Hematopoietic multipotent progenitor cell treated with erythropoietin and hydrocortisone succinate and interleukin-3 and kit ligand, for 15 days (in vitro differentiated cells): ENCODE data around the gene SLIRP.
"Not testable (repeated sequence)": the region's sequence is repeated elsewhere in the genome, so short reads cannot be mapped to it uniquely, and the experiment has no call there.

Experiments
- DNase-seq: peaks from one replicate; pipeline ENCODE4 v3.0.0-alpha.2; 2015; ENCODE audit warnings: low spot score

SLIRP gene

DNA sequence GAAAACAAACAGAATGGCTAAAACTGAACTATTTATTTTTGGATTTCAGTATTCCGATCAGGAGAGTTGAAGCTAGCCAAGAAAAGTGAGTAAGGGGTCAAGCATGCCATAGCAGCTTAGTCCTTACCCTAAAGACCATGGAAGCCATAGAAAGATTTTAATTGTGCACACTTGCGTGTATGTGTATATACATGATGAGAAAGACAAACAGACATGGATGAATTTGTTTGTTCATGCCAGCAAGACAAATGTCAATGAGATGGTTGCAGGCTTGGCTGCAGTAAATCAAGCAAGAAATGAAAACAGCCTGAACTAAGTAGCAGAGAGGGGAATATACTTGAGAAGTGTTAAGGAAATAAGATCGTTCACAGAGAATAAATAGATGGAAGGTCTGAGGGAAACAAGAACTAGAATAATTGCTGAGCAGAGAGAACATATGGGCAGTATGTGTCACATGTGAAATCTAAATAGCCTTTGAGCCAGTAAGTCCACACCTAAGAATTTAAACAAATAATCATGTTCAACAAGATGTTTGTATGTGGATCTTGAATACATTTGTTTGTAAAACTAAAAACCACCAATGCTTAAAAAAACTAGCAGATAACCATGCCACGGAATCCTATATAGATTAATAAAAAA is 38.3 kb downstream of the SLIRP start:
- no peak for DNase-seq

DNA sequence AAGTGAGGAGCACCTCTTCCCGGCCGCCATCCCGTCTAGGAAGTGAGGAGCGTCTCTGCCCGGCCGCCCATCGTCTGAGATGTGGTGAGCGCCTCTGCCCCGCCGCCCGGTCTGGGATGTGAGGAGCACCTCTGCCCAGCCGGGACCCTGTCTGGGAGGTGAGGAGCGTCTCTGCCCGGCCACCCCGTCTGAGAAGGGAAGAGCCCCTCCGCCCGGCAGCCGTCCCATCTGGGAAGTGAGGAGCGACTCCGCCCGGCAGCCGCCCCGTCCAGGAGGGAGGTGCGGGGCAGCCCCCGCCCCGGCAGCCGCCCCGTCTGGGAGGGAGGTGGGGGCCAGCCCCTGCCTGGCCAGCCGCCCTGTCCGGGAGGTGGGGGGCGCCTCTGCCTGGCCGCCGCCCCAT is 39.5 kb downstream of the SLIRP start:
- DNase-seq = not testable (repeated sequence)

DNA sequence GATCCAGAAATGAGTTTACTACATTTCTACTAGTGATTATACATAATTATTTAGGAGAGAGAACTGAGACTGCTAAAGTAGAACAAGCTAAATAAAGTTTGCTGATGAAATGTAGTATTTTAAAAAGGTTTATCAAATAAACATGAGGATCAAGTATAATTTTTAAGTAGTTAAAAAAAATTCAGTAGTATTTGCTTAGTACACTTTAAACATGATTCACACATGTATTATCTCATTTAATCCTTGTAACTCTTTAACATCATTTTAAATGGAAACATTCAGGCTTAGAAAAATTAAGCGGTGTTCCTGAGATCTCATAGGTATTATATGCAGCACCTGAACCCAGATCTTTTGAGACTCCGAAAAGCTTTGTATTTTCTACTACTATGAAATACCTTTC is 44.4 kb downstream of the SLIRP start:
- no peak for DNase-seq

DNA sequence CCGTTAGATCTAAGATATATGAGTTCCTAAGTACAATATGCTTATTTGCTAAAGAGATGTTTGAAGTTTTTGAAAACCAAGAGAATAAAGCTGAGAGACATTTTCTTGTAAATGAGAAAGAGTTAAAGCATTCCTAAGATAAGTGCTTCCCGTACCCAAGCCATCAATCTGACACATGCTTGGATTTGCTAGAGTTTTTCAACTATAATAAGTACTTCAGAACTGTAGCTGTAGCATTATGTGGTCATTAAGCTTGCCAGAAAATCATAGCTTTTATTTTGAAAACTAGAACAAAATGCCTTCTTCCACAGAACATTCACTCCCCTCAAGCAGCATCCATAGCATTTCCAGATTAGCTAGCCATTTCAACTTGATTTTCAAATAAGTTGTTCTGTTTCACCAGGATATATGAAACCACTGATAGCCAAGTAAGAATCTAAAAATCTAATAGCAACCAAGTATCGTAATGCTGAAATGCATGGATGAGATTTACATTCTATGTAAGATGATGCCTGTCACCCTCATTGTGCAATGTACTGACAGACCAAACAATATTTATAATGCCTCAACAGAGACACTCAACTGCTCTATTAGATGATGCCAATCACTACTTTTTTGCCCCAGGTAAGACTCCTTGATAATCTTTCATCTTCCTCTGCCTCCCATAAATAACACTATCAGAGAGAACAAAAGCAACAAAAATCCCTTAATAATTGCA is 45.1 kb downstream of the SLIRP start:
- DNase-seq = no peak

DNA sequence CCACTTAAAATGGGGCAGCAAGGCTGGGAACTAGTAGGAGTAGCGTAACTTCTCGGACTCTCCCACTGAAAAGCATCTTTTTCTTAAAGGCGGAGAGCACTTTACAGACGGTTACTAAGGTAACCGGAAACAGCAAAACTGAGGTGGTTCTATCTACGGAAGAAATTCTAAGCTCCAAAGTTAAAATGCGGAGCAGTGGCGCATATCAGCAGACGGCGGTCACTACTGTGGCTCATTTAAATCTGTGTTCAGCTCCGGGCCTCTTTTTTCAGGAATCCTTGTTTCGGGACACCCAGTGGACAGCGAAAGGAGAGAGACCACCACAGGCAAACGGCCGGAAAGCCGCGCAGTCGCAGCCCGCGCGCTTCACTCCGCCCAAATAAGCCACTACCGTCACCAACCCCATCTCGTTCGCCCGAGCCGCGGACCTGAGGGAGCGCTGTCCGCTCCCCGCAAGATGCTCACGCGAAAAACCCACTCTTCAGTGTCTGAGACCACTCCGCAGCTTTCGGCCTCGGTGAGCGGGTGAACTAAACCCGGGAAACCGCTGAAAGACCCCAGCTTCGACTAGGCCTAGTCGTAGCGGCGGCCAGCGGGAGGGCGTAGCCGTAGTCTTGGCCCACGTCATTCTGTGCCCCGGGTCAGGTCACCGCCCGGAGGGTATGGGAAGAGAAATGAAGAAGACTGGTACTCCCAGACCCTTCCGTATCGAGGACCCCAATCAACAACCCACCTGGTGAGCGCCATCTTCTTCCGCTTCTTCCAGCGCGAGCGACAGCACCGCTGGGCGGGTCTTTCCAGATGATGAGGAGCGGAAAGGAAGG is 52.7 kb downstream of the SLIRP start, which contains the start of gene SNW1:
Gene SNW1, minus strand, starts transcription at position 776 of the 824 bp plus-strand sequence. Its CDS starts 29 bp downstream, at position 747.
- peak; percentile 55 for DNase-seq

DNA sequence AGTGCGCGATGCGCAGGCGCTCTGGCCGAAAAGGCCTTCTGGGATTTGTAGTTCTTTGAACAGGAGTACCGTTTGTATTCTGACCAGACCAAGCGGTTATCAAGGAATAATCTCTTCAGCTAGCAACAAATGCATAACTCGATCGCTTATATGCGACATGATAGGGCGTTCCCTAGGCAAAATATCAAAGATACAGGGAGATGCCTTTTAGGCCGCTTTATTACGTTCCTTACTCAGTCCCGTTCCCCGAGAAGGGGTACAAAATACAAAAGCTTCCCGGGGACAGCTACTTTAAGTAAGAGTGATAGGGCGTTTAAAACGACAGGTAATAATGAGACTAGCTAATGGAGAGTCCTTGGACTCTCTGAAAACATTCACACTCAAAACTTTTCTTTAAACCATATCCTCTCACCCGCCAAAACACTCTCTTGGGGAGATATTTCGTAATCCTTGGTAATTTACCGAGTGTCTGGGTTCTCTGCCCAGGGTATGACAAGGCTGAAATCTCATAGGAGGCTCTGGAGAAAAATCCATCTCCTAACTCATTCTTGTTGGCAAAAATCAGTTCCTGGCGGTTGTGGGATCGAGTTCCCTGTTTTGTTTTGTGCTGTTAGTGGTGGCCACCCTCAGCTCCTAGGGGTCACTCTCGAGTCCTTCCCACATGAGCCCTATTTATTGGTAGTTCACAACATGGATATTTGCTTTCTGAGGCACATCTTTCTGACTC is 53.5 kb downstream of the SLIRP start:
- peak; percentile 97 for DNase-seq

DNA sequence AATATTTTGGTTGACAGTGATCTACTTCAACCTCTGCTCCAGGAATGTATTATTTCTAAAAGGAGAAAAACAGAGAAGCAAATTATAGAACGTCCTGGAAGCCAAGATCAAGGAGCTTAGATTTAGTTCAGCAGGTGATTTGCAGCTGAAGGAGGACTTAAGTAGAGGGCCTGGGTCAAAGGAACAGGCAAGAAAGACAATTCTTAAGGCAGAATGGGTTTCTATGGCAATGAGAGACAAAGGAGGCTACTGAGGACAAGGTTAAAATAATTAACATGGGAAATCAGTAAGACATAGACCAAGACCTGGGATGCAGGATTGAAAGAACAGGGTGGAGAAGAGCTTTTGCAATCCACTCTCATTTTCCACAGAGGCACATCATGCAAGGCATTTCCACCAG is 55.4 kb downstream of the SLIRP start:
- DNase-seq = no peak

DNA sequence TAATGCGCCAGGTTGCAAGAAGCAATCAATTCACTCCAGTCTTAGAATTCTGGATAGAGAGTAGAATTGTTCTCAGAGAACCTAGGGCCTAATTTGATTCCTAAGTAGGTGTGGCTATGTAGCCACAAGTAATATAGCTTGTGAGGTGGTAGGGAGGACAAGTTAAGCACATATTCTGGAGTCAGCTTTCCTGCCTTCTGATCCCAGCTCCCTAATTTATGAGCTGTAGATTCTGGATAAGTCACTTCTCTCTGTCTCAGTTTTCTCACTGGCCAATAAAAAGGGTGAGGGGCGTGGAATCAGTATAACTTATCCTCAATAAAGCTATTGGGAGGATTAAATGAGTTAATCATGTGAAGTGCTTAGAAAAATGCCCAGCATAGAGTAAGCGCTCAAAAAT is 56.1 kb downstream of the SLIRP start:
- no peak for DNase-seq
